Head of caudate nucleus (tissue), 42 donors: Measurements from ENCODE around the gene NEDD9.

Experiments used
- DNase-seq, 42 donors: peaks; one replicate each; pipeline versions ENCODE4 v3.0.0 to v3.0.0-alpha.2; 2020 to 2021; ENCODE audit warnings: mixed read lengths in 7 of 42
- intact Hi-C: fragments of 100-400 bp; cut with DNase I; formaldehyde crosslinking; loops from one replicate; pipeline ENCODE4 v1.15.0; 2022

The NEDD9 gene

DNA sequence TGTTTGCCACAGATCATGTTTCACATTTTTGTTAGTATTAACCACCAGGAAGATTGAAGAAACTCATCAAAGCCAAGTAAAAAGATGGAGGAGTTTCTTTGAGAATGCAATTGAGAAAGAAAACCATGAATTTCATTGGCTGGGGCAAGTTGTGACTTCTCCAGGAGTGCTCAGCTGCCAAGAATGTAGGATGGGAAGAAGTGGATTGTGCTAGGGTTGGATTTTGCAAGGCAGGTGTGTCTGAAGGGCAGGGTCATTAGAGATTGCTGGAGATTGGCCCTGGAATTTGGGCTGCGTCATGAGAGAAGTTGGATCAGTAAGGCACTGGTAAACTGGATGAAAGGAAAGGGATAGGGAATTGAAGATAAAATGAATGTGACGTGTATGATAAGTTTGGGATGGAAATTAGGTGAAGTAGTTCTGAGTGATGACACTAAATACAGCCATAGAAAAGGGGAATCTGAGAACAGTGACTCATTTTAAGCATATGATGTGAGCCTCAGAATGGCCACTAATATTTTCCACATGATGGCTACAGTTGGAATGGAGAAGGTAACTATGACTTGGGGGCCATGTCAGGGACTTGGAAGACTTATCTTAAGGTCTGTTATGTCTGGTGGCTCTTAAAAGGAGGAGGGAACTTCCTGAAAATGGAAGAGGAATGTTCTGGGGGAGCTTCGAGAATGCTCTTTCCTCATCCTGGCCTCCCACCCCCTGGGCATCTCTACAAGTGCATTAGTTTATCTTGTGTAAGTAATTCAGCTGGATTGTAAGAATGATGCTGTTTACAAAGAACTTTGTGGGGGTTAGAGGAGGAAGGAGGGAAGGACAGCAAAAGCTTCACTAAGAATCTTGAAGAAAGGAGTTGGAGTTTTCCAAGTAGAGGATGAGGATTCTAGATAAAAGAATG, 93.2 kb downstream of the NEDD9 start:
- intact Hi-C loops: no loop called here
- no peak for DNase-seq

DNA sequence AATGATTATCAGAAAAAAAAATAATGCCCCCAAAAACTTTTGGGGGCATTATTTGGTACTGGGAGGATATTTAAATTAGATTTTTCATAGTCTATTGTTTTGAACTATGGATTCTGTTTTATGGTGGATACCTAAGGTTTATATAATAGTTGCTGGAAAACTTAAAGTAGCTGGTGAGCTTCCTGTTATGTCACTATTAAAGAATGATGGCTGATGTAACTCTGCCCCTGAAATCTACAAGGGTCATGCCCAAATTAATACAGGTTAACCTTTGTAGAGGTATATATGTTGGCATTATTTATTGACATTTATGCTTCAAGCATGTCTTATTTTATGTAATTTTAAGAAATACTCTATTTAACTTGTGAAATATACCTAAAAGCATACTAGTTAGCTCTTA, 95.7 kb downstream of the NEDD9 start:
- intact Hi-C loops: no loop called here
- no peak for DNase-seq
